ENCODE results near the gene UBTF. TPM values are rescaled to one million over a fixed set of nuclear protein-coding genes. Genes with fewer than 3 reads are reported as not detected.

UBTF gene
- total RNA-seq (100 to 1,000 TPM; 126 to 303 (median 175) TPM), polyA plus RNA-seq (10 to 100 TPM; 49.0 to 84.7 TPM), total RNA-seq (298 reads per million, percentile 96 among the genes with 10 or more reads in this experiment)

GRCh38 chr17:44219616-44220212 is at the start of gene UBTF:
Gene UBTF (minus strand): TSS chr17:44219675. CDS start chr17:44218229, 1,446 bp downstream.
- intact Hi-C loops (cut with micrococcal nuclease) = loop anchor here (2.0 to 10.0 kb wide), 5 partner anchors 27 to 1095 kb away; partner anchors contain the start of genes GPATCH8 (in 1 of the 2), MAP3K14 (in 1 of the 2) and SLC4A1 (in 1 of the 2)
- Mint-ChIP-seq H3K27me3 (peaks cover 0 to 2% (median 0%) of the 10 kb centered on the region in 5 donors), H3K9me3 (peaks cover 0 to 8% (median 0%) of the 10 kb centered on the region in 11 donors), H3K4me1 (peaks cover 37 to 44% (median 41%) of the 10 kb centered on the region in 7 donors), H3K4me3 (peak within 1 kb of the TSS; percentile 87 to 99 (median 94)), H3K27ac (peak within 1 kb of the TSS; percentile 93 to 98 (median 94)), H3K36me3 (peaks cover 5 to 28% (median 12%) of the 10 kb centered on the region in 5 donors)
- ChIA-PET CTCF (interaction anchor here (0.7 to 4.4 kb wide), 3 partner anchors 9 to 107 kb away, joined by 3 to 33 read pairs (median 5); no protein-coding TSS in a partner anchor), POLR2A (interaction anchor here (0.8 to 14.1 kb wide), 12 partner anchors 10 to 111 kb away, joined by 3 to 319 read pairs (median 22); partner anchors contain the start of genes ATXN7L3, HDAC5, RUNDC3A and SLC25A39)
- ATAC-seq (peak; percentile 34), DNase-seq (peak; percentile 66 to 84 (median 79))
- Histone ChIP-seq H3K4me3 (ENCODE audit: low read length) (peak within 1 kb of the TSS; percentile 85), H3K9me3 (ENCODE audit: control insufficient read depth in 2 of 3, low read length in 3 of 3) (no peaks in the 10 kb centered on the region), H3K36me3 (ENCODE audit: control insufficient read depth in 2 of 3, insufficient read depth in 3 of 3, low read length in 3 of 3) (peaks cover 3 to 26% (median 14%) of the 10 kb centered on the region in 3 experiments), H3K27ac (ENCODE audit: low read depth, low read length) (peak within 1 kb of the TSS; percentile 90), H3K4me1 (ENCODE audit: control insufficient read depth in 2 of 2, insufficient read depth in 2 of 2, low read length in 2 of 2) (peaks cover 30 to 35% of the 10 kb centered on the region in 2 donors), H3K27me3 (ENCODE audit: control insufficient read depth in 2 of 2, insufficient read depth in 2 of 2, low read length in 2 of 2) (no peaks in the 10 kb centered on the region)

- intact Hi-C loops (cut with micrococcal nuclease) = loop anchor here in 1 of 2 donors (5.0 kb wide), 1 partner anchor 47 kb away; no protein-coding TSS in a partner anchor
- no peak overlapping the region for H3K4me3 Mint-ChIP-seq
- H3K4me3 ChIP-seq (ENCODE audit: low read length) = no peak overlapping the region
- H3K27ac ChIP-seq (ENCODE audit: low read depth, low read length) = no peak overlapping the region
- no peaks in the 10 kb centered on the region for H3K27me3 ChIP-seq (ENCODE audit: control insufficient read depth in 2 of 2, insufficient read depth in 2 of 2, low read length in 2 of 2)
- peaks cover 0 to 4% (median 0%) of the 10 kb centered on the region in 7 donors for H3K4me1 Mint-ChIP-seq
- POLR2A ChIA-PET = no interaction called here
- no peaks in the 10 kb centered on the region for H3K36me3 ChIP-seq (ENCODE audit: control insufficient read depth in 2 of 3, insufficient read depth in 3 of 3, low read length in 3 of 3)
- no peaks in the 10 kb centered on the region for H3K36me3 Mint-ChIP-seq
- ATAC-seq (no peak), DNase-seq (no peak)
- no peaks in the 10 kb centered on the region for H3K4me1 ChIP-seq (ENCODE audit: control insufficient read depth in 2 of 2, insufficient read depth in 2 of 2, low read length in 2 of 2)
- peaks cover 0 to 6% (median 0%) of the 10 kb centered on the region in 5 donors for H3K27me3 Mint-ChIP-seq
- H3K27ac Mint-ChIP-seq = no peak overlapping the region
- no peaks in the 10 kb centered on the region for H3K9me3 ChIP-seq (ENCODE audit: control insufficient read depth in 2 of 3, low read length in 3 of 3)
- CTCF ChIA-PET = no interaction called here
- no peaks in the 10 kb centered on the region for H3K9me3 Mint-ChIP-seq
Observed at GRCh38 chr17:44268709-44269534, 49.4 kb upstream of the UBTF start.

- Histone ChIP-seq H3K4me1 (ENCODE audit: control insufficient read depth in 2 of 2, insufficient read depth in 2 of 2, low read length in 2 of 2) (no peaks in the 10 kb centered on the region), H3K4me3 (ENCODE audit: low read length) (no peak within 1 kb of the TSS), H3K36me3 (ENCODE audit: control insufficient read depth in 2 of 3, insufficient read depth in 3 of 3, low read length in 3 of 3) (no peaks in the 10 kb centered on the region), H3K27me3 (ENCODE audit: control insufficient read depth in 2 of 2, insufficient read depth in 2 of 2, low read length in 2 of 2) (no peaks in the 10 kb centered on the region), H3K27ac (ENCODE audit: low read depth, low read length) (no peak within 1 kb of the TSS), H3K9me3 (ENCODE audit: control insufficient read depth in 2 of 3, low read length in 3 of 3) (no peaks in the 10 kb centered on the region)
- peaks cover 0 to 5% (median 0%) of the 10 kb centered on the region in 5 donors for H3K27me3 Mint-ChIP-seq
- intact Hi-C loops (cut with micrococcal nuclease) = loop anchor here in 1 of 2 donors (5.0 kb wide), 1 partner anchor 46 kb away; no protein-coding TSS in a partner anchor
- ChIA-PET POLR2A (no interaction called here), CTCF (no interaction called here)
- ATAC-seq (no peak), DNase-seq (no peak)
- no peak within 1 kb of the TSS for H3K27ac Mint-ChIP-seq
- H3K9me3 Mint-ChIP-seq = no peaks in the 10 kb centered on the region
- H3K4me3 Mint-ChIP-seq = no peak within 1 kb of the TSS
- peaks cover 0 to 4% (median 0%) of the 10 kb centered on the region in 7 donors for H3K4me1 Mint-ChIP-seq
- no peaks in the 10 kb centered on the region for H3K36me3 Mint-ChIP-seq
Observed at GRCh38 chr17:44267818-44268490, 48.5 kb upstream of the UBTF start, which contains the start of gene SLC4A1. Gene SLC4A1 (minus strand): TSS chr17:44268135. CDS start chr17:44262866, 5,269 bp downstream.

- intact Hi-C loops (cut with micrococcal nuclease) = loop anchor here in 1 of 2 donors (5.0 kb wide), 1 partner anchor 45 kb away; no protein-coding TSS in a partner anchor
- Mint-ChIP-seq H3K27ac (no peak overlapping the region), H3K4me3 (no peak overlapping the region), H3K36me3 (no peaks in the 10 kb centered on the region), H3K27me3 (peaks cover 0 to 1% (median 0%) of the 10 kb centered on the region in 5 donors), H3K9me3 (no peaks in the 10 kb centered on the region), H3K4me1 (peaks cover 0 to 4% (median 0%) of the 10 kb centered on the region in 7 donors)
- ChIA-PET CTCF (no interaction called here), POLR2A (no interaction called here)
- ATAC-seq (no peak), DNase-seq (no peak)
- Histone ChIP-seq H3K9me3 (ENCODE audit: control insufficient read depth in 2 of 3, low read length in 3 of 3) (no peaks in the 10 kb centered on the region), H3K36me3 (ENCODE audit: control insufficient read depth in 2 of 3, insufficient read depth in 3 of 3, low read length in 3 of 3) (no peaks in the 10 kb centered on the region), H3K27me3 (ENCODE audit: control insufficient read depth in 2 of 2, insufficient read depth in 2 of 2, low read length in 2 of 2) (no peaks in the 10 kb centered on the region), H3K27ac (ENCODE audit: low read depth, low read length) (no peak overlapping the region), H3K4me1 (ENCODE audit: control insufficient read depth in 2 of 2, insufficient read depth in 2 of 2, low read length in 2 of 2) (no peaks in the 10 kb centered on the region), H3K4me3 (ENCODE audit: low read length) (no peak overlapping the region)
Observed at GRCh38 chr17:44267165-44267455, 47.6 kb upstream of the UBTF start.

- peaks cover 0 to 4% (median 0%) of the 10 kb centered on the region in 7 donors for H3K4me1 Mint-ChIP-seq
- peaks cover 0 to 1% (median 0%) of the 10 kb centered on the region in 5 donors for H3K27me3 Mint-ChIP-seq
- POLR2A ChIA-PET = no interaction called here
- CTCF ChIA-PET = interaction anchor here (1.1 kb wide), 1 partner anchor 45 kb away, joined by 3 read pairs; no protein-coding TSS in a partner anchor
- ATAC-seq (no peak), DNase-seq (no peak)
- H3K27ac ChIP-seq (ENCODE audit: low read depth, low read length) = no peak overlapping the region
- no peaks in the 10 kb centered on the region for H3K9me3 Mint-ChIP-seq
- H3K9me3 ChIP-seq (ENCODE audit: control insufficient read depth in 2 of 3, low read length in 3 of 3) = no peaks in the 10 kb centered on the region
- no peak overlapping the region for H3K4me3 Mint-ChIP-seq
- no peaks in the 10 kb centered on the region for H3K27me3 ChIP-seq (ENCODE audit: control insufficient read depth in 2 of 2, insufficient read depth in 2 of 2, low read length in 2 of 2)
- intact Hi-C loops (cut with micrococcal nuclease) = loop anchor here in 1 of 2 donors (5.0 kb wide), 1 partner anchor 44 kb away; no protein-coding TSS in a partner anchor
- H3K36me3 Mint-ChIP-seq = no peaks in the 10 kb centered on the region
- H3K36me3 ChIP-seq (ENCODE audit: control insufficient read depth in 2 of 3, insufficient read depth in 3 of 3, low read length in 3 of 3) = no peaks in the 10 kb centered on the region
- no peaks in the 10 kb centered on the region for H3K4me1 ChIP-seq (ENCODE audit: control insufficient read depth in 2 of 2, insufficient read depth in 2 of 2, low read length in 2 of 2)
- H3K27ac Mint-ChIP-seq = peak overlapping the region in 1 of 9 donors; percentile 81
- no peak overlapping the region for H3K4me3 ChIP-seq (ENCODE audit: low read length)
Observed at GRCh38 chr17:44266402-44267164, 47.1 kb upstream of the UBTF start.
